Immature natural killer cell (primary cell): Measurements from ENCODE around the gene KIAA1671. TPM values are rescaled to one million over a fixed set of nuclear protein-coding genes. Genes with fewer than 3 reads are reported as not detected.

Source experiments
- DNase-seq, 3 donors: peaks; one replicate each; pipeline ENCODE4 v3.0.0; 2022; ENCODE audit warnings: mixed read lengths in 1 of 3
- H3K27ac Mint-ChIP-seq, 6 donors: one replicate each; pipeline ENCODE4 v1.8.0; 2020; ENCODE audit warnings: mixed read lengths in 6 of 6, mild to moderate bottlenecking in 5 of 6, inconsistent platforms in 4 of 6, moderate library complexity in 3 of 6
- H3K27me3 Mint-ChIP-seq, 3 donors: one replicate each; pipeline ENCODE4 v1.8.0; 2020 to 2021; ENCODE audit warnings: low read depth in 3 of 3, mild to moderate bottlenecking in 3 of 3, mixed read lengths in 3 of 3, moderate library complexity in 3 of 3, inconsistent platforms in 1 of 3
- H3K36me3 Mint-ChIP-seq, 3 donors: one replicate each; pipeline ENCODE4 v1.8.0; 2020; ENCODE audit warnings: mixed read lengths in 3 of 3, inconsistent platforms in 2 of 3, mild to moderate bottlenecking in 2 of 3
- H3K4me1 Mint-ChIP-seq, 2 donors: one replicate each; pipeline ENCODE4 v1.8.0; 2020; ENCODE audit warnings: inconsistent platforms in 2 of 2, mild to moderate bottlenecking in 2 of 2, mixed read lengths in 2 of 2, moderate library complexity in 1 of 2
- H3K4me3 Mint-ChIP-seq, 5 donors: one replicate each; pipeline ENCODE4 v1.8.0; 2020; ENCODE audit warnings: mild to moderate bottlenecking in 5 of 5, mixed read lengths in 5 of 5, inconsistent platforms in 3 of 5, moderate library complexity in 3 of 5
- H3K9me3 Mint-ChIP-seq, 6 donors: one replicate each; pipeline ENCODE4 v1.8.0; 2020; ENCODE audit warnings: mild to moderate bottlenecking in 6 of 6, mixed read lengths in 6 of 6, inconsistent platforms in 4 of 6, moderate library complexity in 3 of 6
- polyA plus RNA-seq, 3 donors: library from polyadenylated mRNA; unstranded; fragments of 300-500 nt; fragmentation: Illumina TruSeq; gene quantifications; one replicate each; pipeline ENCODE4 v1.2.3, GENCODE V29; 2021

The KIAA1671 gene
- polyA plus RNA-seq, 3 donors from 2014 or later: 0.43 to 3.0 (median 2.5) TPM

DNA sequence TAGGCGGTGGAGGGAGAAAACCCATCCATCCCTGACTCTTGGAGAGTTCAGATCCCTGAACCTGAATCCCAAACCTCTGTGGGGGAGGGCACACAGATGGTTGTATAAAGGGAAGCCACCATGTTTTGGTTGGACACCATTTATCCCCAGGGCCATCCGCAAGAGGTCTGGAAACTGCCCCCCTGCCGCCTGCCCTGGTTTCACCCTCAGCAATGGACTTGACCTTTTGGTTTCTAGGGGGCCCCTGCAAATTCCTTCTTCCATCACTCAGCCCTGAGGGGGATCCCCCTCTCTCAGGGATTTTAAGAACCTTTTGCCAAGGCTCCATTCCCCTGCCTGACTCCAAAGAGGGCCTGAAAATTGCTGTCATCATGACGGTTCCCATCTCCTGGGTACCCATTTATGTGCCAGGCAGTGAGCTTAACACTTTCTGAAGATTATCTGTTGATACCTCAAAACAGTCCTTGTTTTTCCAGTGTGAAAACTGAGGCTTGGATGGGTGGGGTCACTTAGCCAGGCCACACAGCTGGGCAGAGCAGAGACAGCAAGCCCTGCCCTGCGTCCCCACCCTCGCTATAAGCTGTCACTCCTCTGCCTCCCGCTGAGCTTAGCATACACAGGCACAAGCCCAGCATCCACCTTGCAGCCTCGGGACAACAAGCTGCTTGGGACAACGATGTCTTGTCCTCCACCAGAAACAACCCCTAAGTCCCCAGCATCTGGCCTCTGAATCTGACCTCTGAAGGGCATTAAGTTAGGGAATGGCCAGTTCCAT is 213.9 kb downstream of the KIAA1671 start:
- Mint-ChIP-seq H3K27me3 (peaks cover 4 to 7% (median 4%) of the 10 kb centered on the region in 3 donors), H3K4me3 (no peak overlapping the region), H3K4me1 (peaks cover 6 to 7% of the 10 kb centered on the region in 2 donors), H3K9me3 (no peaks in the 10 kb centered on the region), H3K27ac (no peak overlapping the region), H3K36me3 (no peaks in the 10 kb centered on the region)
- no peak for DNase-seq

DNA sequence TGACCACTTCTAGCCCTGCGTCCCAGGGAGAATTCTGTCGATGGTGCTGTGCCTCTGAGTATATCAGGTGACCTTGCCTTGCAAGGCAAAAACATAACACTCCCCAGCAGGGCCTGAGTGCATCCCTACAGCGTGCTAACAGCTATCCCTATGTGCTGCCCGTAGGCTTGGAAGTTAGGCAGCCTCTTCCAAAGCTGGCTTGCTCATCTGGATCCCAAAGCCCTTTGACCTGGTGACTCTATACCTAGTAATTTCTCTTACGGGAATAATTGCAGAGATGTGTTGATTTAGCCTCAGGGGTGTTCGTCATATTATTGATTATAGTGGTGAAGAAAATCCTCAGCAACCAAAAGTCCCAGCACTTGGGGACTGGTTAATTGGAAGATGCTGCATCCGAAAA is 214.6 kb downstream of the KIAA1671 start:
- Mint-ChIP-seq H3K27ac (no peak overlapping the region), H3K4me1 (peaks cover 6 to 7% of the 10 kb centered on the region in 2 donors), H3K9me3 (no peaks in the 10 kb centered on the region), H3K4me3 (no peak overlapping the region), H3K36me3 (no peaks in the 10 kb centered on the region), H3K27me3 (peaks cover 4 to 7% (median 4%) of the 10 kb centered on the region in 3 donors)
- no peak for DNase-seq

DNA sequence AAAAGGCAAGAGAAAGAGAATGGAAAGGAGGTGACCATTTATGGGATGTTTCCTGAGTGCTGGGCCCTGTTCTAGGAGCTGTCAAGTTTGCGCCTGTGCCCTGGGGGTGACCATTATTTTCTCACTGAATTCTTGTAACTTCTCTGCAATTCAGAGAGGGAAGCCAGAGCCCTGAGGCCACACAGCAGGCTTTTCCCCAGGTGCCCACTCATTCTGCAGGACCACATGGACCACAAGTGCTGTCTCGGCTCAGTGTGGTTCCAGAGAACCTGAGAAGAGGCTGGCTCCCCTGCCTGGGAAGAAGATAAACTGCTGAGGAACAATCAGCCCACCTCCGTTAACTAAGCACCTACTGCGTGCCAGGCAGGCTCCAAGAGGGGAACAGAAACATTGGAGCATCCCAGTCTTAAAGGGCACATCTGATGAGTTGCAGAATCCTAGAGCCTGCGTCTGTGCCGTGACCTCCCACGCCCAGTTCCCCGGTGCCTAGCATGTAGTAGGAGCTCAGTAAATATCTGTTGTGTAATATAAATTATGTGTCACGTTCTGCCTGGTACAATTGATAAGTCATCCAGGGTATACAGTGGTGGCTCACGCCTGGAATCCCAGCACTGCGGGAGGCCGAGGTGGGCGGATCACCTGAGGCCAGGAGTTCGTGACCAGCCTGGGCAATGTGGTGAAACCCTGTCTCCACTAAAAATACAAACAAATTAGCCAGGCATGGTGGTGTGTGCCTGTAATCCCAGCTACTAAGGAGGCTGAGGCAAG is 215.5 kb downstream of the KIAA1671 start:
- H3K4me1 Mint-ChIP-seq: peaks cover 6 to 7% of the 10 kb centered on the region in 2 donors
- no peaks in the 10 kb centered on the region for H3K9me3 Mint-ChIP-seq
- H3K4me3 Mint-ChIP-seq: no peak overlapping the region
- peaks cover 4 to 9% (median 4%) of the 10 kb centered on the region in 3 donors for H3K27me3 Mint-ChIP-seq
- DNase-seq: no peak
- H3K27ac Mint-ChIP-seq: no peak overlapping the region
- no peaks in the 10 kb centered on the region for H3K36me3 Mint-ChIP-seq

DNA sequence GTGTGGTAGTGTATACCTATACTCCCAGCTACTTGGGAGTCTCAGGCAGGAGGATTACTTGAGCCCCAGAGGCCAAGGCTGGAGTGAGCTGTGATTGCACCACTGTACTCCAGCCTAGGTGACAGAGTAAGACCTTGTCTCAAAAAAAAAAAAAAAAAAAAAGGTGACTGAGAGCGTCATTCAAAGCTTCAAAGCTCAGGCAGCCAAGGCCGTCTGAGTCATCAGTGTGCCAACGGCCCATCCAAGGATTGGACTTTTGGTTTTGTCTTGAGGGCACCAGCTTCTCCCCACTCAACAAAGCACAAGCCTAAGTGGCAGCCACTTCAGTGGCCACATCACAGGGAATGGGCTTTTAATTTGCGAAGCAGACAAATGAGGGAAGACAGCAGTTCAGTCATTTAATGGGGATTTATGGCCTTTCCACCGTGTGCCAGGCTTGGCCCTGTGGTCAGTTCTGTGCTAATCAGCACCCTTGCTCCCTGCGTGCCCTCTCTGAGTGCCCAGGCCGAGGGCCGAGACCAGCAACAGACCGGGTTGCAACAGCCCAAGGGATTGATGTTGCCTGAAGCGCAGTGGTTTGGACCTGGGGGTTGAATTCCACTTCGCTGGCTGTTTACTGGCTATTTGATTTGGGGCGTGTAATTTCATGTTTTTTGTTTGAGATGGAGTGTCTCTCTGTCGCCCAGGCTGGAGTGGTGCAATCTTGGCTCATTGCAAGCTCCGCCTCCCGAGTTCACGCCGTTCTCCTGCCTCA is 216.9 kb downstream of the KIAA1671 start:
- Mint-ChIP-seq H3K27ac (no peak overlapping the region), H3K4me3 (no peak overlapping the region), H3K36me3 (no peaks in the 10 kb centered on the region), H3K4me1 (peaks cover 6% of the 10 kb centered on the region in 2 donors), H3K9me3 (no peaks in the 10 kb centered on the region), H3K27me3 (peaks cover 4 to 9% (median 4%) of the 10 kb centered on the region in 3 donors)
- DNase-seq: no peak

DNA sequence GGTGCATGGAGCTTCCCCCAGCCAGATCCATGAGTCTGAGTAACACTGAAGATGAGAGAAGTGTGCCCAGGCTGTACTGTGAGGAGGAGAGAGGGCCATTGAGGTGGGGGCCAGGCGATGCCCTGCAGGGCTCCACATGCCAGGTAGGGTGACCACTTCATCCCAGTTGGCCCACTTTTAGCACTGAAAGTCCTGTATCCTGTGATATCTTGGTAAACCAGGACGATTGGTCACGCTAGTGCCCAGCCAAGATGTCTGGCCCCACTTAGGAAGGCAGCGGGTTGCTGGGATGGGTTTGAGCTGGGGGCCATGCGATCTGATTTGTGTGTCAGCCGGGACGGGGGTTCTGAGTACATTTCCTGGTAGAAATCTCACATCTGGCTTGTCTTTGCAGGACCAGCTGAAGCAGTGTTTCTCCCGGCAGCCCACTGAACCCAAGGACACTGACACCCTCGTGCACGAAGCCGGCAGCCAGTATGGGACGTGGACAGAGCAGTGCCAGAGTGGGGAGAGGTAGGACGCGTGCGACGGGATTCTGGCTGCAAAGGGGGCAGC is 218.0 kb downstream of the KIAA1671 start:
- no peaks in the 10 kb centered on the region for H3K4me1 Mint-ChIP-seq
- H3K4me3 Mint-ChIP-seq: no peak overlapping the region
- H3K27me3 Mint-ChIP-seq: peaks cover 0 to 6% (median 0%) of the 10 kb centered on the region in 3 donors
- H3K27ac Mint-ChIP-seq: peak overlapping the region in 1 of 6 donors; percentile 61
- no peak for DNase-seq
- no peaks in the 10 kb centered on the region for H3K9me3 Mint-ChIP-seq
- no peaks in the 10 kb centered on the region for H3K36me3 Mint-ChIP-seq

DNA sequence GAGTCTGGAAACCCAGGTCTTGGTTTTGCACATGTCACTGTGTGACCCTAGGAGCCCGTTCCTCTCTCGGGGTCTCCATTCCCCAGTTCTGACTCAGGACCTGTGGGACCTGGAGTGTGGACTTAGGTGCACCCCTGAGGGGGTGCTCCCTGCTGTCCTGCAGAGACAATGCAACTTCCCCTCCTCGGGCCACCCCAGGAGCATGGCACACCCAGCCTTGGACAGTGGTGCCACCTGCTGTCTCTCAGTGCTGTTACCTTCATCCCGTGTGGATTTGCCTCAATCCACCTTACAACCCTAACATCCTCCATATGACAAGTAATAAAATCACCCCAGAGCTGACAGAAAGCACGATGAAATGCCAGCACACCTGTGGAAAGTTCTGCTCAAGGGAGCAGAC is 219.6 kb downstream of the KIAA1671 start:
- Mint-ChIP-seq H3K27ac (no peak overlapping the region), H3K36me3 (peaks cover 0 to 5% (median under 1%) of the 10 kb centered on the region in 3 donors), H3K27me3 (peaks cover 0 to 4% (median 0%) of the 10 kb centered on the region in 3 donors), H3K9me3 (no peaks in the 10 kb centered on the region), H3K4me3 (no peak overlapping the region), H3K4me1 (no peaks in the 10 kb centered on the region)
- DNase-seq: peak in 1 of 3 donors; percentile 9

DNA sequence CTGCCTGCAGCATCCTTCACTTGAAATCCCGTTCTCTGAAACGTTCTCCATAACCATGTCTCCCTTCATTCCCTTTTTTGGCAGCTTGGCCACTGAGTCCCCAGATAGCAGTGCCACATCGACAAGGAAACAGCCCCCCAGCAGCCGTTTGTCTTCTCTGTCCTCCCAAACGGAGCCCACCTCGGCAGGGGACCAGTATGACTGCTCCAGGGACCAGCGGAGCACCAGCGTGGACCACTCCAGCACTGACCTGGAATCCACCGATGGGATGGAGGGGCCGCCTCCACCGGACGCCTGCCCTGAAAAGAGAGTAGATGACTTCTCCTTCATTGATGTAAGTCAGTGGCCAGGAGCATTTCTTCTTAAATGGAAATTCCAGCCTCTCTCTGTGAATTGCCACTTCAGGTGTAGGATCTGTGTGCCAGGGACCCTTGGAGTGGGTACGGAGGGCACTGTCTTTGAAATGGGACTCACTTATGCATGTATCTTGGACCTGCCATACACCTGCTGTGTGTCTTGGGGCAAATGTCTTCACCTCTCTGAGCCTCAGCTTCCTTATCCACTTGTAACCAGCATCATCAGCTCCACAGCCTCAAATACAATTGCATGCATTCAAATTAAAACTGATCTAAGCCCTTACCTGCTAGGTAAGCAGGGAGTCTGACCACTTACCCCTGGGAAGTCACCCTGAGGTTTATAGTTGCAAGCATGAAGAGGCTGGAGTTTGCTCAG is 221.8 kb downstream of the KIAA1671 start:
- Mint-ChIP-seq H3K4me1 (peaks cover under 1 to 2% of the 10 kb centered on the region in 2 donors), H3K4me3 (no peak overlapping the region), H3K9me3 (peaks cover 0 to 1% (median 0%) of the 10 kb centered on the region in 6 donors), H3K36me3 (peaks cover under 1 to 9% (median 4%) of the 10 kb centered on the region in 3 donors), H3K27me3 (peaks cover 0 to 4% (median 0%) of the 10 kb centered on the region in 3 donors), H3K27ac (no peak overlapping the region)
- DNase-seq: no peak

DNA sequence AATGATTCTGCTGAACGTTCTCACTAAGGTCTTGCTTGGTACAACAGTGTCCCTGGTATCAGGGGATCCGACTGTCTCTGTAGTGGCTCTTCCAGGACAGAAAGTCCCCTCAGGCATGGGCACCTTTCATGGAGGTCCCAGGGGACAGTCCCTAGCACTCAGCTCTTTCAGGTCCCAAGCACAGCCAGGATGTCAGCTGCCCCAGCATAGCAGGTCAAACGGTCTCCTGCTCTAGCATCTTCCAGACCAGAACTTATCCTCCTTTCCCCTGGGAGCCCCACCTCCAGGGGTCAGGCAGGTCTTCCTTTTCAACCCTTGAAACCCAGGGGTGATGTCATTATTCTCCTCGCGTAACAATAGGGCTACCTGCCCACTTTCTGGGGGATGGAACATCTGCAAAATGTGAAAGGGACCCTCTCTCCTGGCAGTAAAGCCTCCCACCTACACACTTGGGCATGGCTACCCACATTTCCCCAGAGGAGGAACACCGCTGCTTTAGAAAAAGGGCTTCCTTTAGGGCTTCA is 222.4 kb downstream of the KIAA1671 start:
- Mint-ChIP-seq H3K27ac (no peak overlapping the region), H3K36me3 (peaks cover 3 to 15% (median 9%) of the 10 kb centered on the region in 3 donors), H3K4me1 (peaks cover 3 to 7% of the 10 kb centered on the region in 2 donors), H3K4me3 (no peak overlapping the region), H3K9me3 (peaks cover 0 to 4% (median under 1%) of the 10 kb centered on the region in 6 donors), H3K27me3 (peaks cover 2 to 7% (median 3%) of the 10 kb centered on the region in 3 donors)
- DNase-seq: no peak

DNA sequence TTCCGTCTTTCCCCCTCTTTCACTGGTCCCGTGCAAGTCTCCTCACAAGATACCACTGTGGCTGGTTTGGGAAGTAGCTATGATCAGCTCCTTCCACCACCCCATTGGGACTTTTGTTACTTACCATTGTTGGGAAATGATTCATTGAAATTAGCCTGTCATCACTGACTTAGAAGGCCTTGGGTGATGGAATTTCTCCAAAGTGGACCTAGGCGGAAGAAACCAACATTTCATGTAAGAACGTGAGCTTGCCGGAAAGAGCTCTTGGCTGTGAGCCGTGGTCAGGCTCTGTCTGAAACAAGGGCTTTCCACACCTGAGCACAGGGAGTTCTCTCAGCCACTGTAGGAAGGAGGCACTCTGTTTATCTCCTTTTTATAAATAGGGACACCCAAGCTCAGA is 223.7 kb downstream of the KIAA1671 start:
- H3K27me3 Mint-ChIP-seq: peaks cover 3 to 7% (median 4%) of the 10 kb centered on the region in 3 donors
- H3K4me1 Mint-ChIP-seq: peaks cover 3 to 7% of the 10 kb centered on the region in 2 donors
- peaks cover 0 to 5% (median under 1%) of the 10 kb centered on the region in 6 donors for H3K9me3 Mint-ChIP-seq
- H3K36me3 Mint-ChIP-seq: peaks cover 3 to 15% (median 9%) of the 10 kb centered on the region in 3 donors
- no peak overlapping the region for H3K27ac Mint-ChIP-seq
- H3K4me3 Mint-ChIP-seq: no peak overlapping the region
- DNase-seq: no peak

DNA sequence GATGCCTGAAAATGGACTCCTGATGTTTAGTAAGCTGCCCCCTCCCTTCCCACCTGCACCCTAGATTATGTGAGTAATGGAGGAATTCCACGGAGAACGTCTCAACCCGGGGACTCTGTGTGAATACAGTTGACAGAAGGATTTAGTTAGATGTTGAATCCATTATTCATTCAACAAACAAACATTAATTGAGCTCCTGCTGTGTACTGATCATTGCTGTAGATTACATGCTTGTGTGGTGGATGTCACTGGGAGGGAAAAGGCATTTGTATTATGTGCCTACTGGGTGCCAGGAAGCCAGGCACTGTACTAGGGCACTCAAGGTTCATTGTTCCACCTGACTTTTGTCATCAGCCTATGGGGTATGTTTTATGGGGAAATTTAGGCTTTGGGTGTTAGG is 224.3 kb downstream of the KIAA1671 start:
- H3K27ac Mint-ChIP-seq: no peak overlapping the region
- H3K27me3 Mint-ChIP-seq: peaks cover 3 to 7% (median 4%) of the 10 kb centered on the region in 3 donors
- no peak overlapping the region for H3K4me3 Mint-ChIP-seq
- DNase-seq: no peak
- peaks cover 3 to 7% of the 10 kb centered on the region in 2 donors for H3K4me1 Mint-ChIP-seq
- H3K36me3 Mint-ChIP-seq: peaks cover 3 to 19% (median 9%) of the 10 kb centered on the region in 3 donors
- H3K9me3 Mint-ChIP-seq: peaks cover 0 to 5% (median under 1%) of the 10 kb centered on the region in 6 donors

DNA sequence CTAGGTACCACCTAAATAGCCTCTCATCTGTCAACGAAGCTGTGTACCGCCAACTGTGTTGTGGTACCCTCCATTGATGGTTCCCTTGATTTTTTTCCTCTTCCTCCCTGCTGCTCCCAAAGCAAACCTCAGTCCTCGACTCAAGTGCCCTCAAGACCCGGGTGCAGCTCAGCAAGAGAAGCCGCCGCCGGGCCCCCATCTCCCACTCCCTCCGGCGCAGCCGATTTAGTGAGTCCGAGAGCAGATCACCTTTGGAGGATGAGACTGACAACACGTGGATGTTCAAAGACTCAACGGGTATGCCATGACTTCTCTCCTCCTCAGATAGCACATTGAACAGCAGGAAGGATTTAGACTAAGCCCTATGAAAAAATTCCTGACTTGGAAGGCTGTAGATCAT is 224.7 kb downstream of the KIAA1671 start:
- DNase-seq: no peak
- Mint-ChIP-seq H3K4me1 (peaks cover 3 to 7% of the 10 kb centered on the region in 2 donors), H3K9me3 (peaks cover 0 to 5% (median under 1%) of the 10 kb centered on the region in 6 donors), H3K4me3 (no peak overlapping the region), H3K27ac (no peak overlapping the region), H3K27me3 (peaks cover 3 to 7% (median 4%) of the 10 kb centered on the region in 3 donors), H3K36me3 (peaks cover 3 to 19% (median 10%) of the 10 kb centered on the region in 3 donors)

DNA sequence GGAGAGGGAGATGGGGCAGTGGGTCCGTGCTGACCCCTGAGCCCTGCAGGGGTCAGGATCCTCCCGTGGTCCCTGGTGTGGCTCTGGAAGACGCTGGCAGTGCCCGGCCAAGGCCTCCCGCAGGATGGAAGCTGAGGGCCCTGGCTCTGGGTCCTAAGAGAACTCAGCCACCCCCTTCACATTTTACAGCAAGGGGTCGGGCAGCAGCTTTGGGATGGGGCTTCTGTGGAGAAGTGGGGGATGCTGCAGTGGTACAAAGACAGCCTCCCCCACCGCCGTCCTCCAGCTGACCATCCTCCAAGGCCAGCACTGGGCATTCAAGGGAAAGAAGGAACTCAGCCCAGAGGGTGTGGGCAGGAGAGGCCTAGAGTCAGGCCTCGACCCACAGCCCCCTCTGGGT is 225.4 kb downstream of the KIAA1671 start:
- Mint-ChIP-seq H3K27ac (no peak overlapping the region), H3K4me3 (no peak overlapping the region), H3K4me1 (peaks cover 3 to 7% of the 10 kb centered on the region in 2 donors)

More for the DNA sequence above, 225.4 kb downstream of the KIAA1671 start:
- DNase-seq: no peak
- Mint-ChIP-seq H3K27me3 (peaks cover 3 to 5% (median 4%) of the 10 kb centered on the region in 3 donors), H3K36me3 (peaks cover 3 to 19% (median 13%) of the 10 kb centered on the region in 3 donors), H3K9me3 (peaks cover 0 to 5% (median under 1%) of the 10 kb centered on the region in 6 donors)
